ENCODE results near the gene CDKAL1.

Gene CDKAL1

DNA sequence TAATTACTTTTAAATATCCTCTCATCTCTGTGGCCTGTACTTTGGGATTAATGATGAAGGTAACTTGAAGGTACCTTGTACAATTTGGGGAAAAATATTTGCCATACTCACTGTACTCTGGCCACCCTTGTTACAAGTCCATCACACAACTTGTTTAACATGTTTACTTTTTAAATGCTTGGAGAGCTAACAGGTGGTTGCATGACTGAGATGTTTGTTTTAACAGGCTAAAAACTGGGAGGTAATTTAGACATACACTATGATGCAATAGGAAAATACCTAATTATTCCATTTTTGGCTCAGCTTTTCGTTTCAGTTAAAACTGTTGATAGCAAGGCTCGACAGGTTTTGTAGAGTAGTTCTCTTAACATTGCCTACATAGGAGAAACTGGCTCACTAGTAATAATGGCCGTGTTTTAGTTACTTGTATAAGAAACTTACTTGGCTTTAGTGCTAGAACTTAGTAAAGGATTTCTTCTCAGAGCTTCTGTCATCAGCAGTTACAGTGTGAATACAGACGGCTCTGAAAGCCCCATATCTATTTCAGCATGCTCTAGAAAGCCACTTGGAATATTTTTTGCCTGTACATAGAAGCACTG is 569.5 kb downstream of the CDKAL1 start:
- no peak overlapping the region for H3K9ac ChIP-seq (ENCODE audit: low read depth, low read length)
- no peak overlapping the region for H3K27ac ChIP-seq (ENCODE audit: low read length)
- no peaks in the 10 kb centered on the region for H3K9me3 ChIP-seq (ENCODE audit: insufficient read depth, low read length, severe bottlenecking)
- H4K20me1 ChIP-seq (ENCODE audit: insufficient read depth, low read length) = no peaks in the 10 kb centered on the region
- no peak for DNase-seq
- H2AFZ ChIP-seq (ENCODE audit: low read depth, low read length) = no peak overlapping the region
- no peak for ATAC-seq (ENCODE audit: insufficient read depth, low read depth)
- no peaks in the 10 kb centered on the region for H3K79me2 ChIP-seq (ENCODE audit: insufficient read depth, low read length)
- H3K4me3 ChIP-seq (ENCODE audit: low read depth in 1 of 2, low read length in 2 of 2) = no peak overlapping the region
- no peaks in the 10 kb centered on the region for H3K27me3 ChIP-seq (ENCODE audit: insufficient read depth, low read length, poor library complexity)
- no peaks in the 10 kb centered on the region for H3K36me3 ChIP-seq (ENCODE audit: insufficient read depth, low read length)
- peaks cover 8% of the 10 kb centered on the region; the same call in 1 of the 2 replicates for H3K4me1 ChIP-seq (ENCODE audit: insufficient read depth, low read length)
- no peak overlapping the region for H3K4me2 ChIP-seq (ENCODE audit: insufficient read depth, low read length)
- TF ChIP-seq, protein P1, sequence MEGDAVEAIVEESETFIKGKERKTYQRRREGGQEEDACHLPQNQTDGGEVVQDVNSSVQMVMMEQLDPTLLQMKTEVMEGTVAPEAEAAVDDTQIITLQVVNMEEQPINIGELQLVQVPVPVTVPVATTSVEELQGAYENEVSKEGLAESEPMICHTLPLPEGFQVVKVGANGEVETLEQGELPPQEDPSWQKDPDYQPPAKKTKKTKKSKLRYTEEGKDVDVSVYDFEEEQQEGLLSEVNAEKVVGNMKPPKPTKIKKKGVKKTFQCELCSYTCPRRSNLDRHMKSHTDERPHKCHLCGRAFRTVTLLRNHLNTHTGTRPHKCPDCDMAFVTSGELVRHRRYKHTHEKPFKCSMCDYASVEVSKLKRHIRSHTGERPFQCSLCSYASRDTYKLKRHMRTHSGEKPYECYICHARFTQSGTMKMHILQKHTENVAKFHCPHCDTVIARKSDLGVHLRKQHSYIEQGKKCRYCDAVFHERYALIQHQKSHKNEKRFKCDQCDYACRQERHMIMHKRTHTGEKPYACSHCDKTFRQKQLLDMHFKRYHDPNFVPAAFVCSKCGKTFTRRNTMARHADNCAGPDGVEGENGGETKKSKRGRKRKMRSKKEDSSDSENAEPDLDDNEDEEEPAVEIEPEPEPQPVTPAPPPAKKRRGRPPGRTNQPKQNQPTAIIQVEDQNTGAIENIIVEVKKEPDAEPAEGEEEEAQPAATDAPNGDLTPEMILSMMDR (IDR thresholded peaks at IDR 0.05; ENCODE audit: borderline replicate concordance, extremely low read depth, low read length, poor library complexity, severe bottlenecking) = no peak
- no peak for TF ChIP-seq EZH2 (IDR thresholded peaks at IDR 0.05; ENCODE audit: borderline replicate concordance, low read depth, low read length, severe bottlenecking)

DNA sequence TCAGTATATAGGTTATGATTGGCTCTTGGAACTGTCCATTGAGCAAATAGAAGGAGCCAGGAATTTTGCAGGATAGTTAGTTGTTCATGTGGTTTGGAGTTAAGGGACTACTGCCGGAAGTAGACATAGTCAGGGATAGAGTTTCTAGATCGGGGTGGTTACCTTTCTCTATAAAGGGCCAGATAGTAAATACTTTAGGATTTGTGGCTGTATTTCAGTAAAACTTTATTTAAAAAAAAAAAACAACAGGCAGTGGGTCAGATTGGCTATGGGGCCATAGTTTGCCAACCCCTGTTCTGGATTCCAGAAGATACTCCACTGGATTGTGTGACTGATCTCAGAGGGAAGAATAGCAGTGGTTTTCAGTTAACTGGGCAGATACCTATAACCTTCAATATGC is 570.0 kb downstream of the CDKAL1 start:
- ATAC-seq (ENCODE audit: insufficient read depth, low read depth) = no peak
- no peak overlapping the region for H3K27ac ChIP-seq (ENCODE audit: low read length)

DNA sequence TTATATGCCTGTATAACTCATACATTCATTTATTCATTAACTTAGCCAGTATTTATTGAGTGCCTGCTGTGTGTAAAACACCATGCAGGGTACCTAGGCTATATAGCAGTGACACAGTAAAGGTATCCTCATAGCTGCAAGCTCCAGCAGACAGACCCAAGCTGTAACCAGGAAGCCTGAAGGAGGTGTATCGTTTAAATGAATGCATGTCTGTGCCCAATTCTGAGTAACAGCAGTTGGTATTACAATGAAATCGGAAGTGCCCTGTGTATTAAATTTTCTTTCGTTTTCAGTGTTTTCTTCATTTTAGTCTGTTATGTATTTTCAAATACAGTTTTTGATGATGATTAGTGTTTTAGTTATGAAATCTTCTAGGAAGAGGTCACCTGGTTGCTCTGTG is 573.5 kb downstream of the CDKAL1 start:
- H3K79me2 ChIP-seq (ENCODE audit: insufficient read depth, low read length) = no peaks in the 10 kb centered on the region
- no peak overlapping the region for H3K27ac ChIP-seq (ENCODE audit: low read length)
- ATAC-seq (ENCODE audit: insufficient read depth, low read depth) (no peak), DNase-seq (no peak)
- H4K20me1 ChIP-seq (ENCODE audit: insufficient read depth, low read length) = no peaks in the 10 kb centered on the region
- no peaks in the 10 kb centered on the region for H3K4me1 ChIP-seq (ENCODE audit: insufficient read depth, low read length)
- H3K27me3 ChIP-seq (ENCODE audit: insufficient read depth, low read length, poor library complexity) = no peaks in the 10 kb centered on the region
- H3K36me3 ChIP-seq (ENCODE audit: insufficient read depth, low read length) = no peaks in the 10 kb centered on the region
- TF ChIP-seq, protein P1 (IDR thresholded peaks at IDR 0.05; ENCODE audit: borderline replicate concordance, extremely low read depth, low read length, poor library complexity, severe bottlenecking) = no peak
- no peak for TF ChIP-seq EZH2 (IDR thresholded peaks at IDR 0.05; ENCODE audit: borderline replicate concordance, low read depth, low read length, severe bottlenecking)
- no peaks in the 10 kb centered on the region for H3K9me3 ChIP-seq (ENCODE audit: insufficient read depth, low read length, severe bottlenecking)
- no peak overlapping the region for H3K4me2 ChIP-seq (ENCODE audit: insufficient read depth, low read length)
- H3K4me3 ChIP-seq (ENCODE audit: low read depth in 1 of 2, low read length in 2 of 2) = no peak overlapping the region
- no peak overlapping the region for H2AFZ ChIP-seq (ENCODE audit: low read depth, low read length)
- H3K9ac ChIP-seq (ENCODE audit: low read depth, low read length) = no peak overlapping the region

More for the DNA sequence above, 570.0 kb downstream of the CDKAL1 start:
- no peak overlapping the region for H3K4me2 ChIP-seq (ENCODE audit: insufficient read depth, low read length)
- H3K79me2 ChIP-seq (ENCODE audit: insufficient read depth, low read length) = no peaks in the 10 kb centered on the region
- DNase-seq = no peak
- no peak overlapping the region for H2AFZ ChIP-seq (ENCODE audit: low read depth, low read length)
- H3K27me3 ChIP-seq (ENCODE audit: insufficient read depth, low read length, poor library complexity) = no peaks in the 10 kb centered on the region
- no peaks in the 10 kb centered on the region for H4K20me1 ChIP-seq (ENCODE audit: insufficient read depth, low read length)
- no peaks in the 10 kb centered on the region for H3K9me3 ChIP-seq (ENCODE audit: insufficient read depth, low read length, severe bottlenecking)
- peaks cover 8% of the 10 kb centered on the region; the same call in 1 of the 2 replicates for H3K4me1 ChIP-seq (ENCODE audit: insufficient read depth, low read length)
- TF ChIP-seq, protein P1 (IDR thresholded peaks at IDR 0.05; ENCODE audit: borderline replicate concordance, extremely low read depth, low read length, poor library complexity, severe bottlenecking) = no peak
- no peak overlapping the region for H3K9ac ChIP-seq (ENCODE audit: low read depth, low read length)
- no peak overlapping the region for H3K4me3 ChIP-seq (ENCODE audit: low read depth in 1 of 2, low read length in 2 of 2)
- H3K36me3 ChIP-seq (ENCODE audit: insufficient read depth, low read length) = no peaks in the 10 kb centered on the region

Data from DND-41 (cell line).